Hepatocyte (in vitro differentiated cells): ENCODE results near the gene SMAD3. TPM values are rescaled to one million over a fixed set of nuclear protein-coding genes. Genes with fewer than 3 reads are reported as not detected.

Source experiments
- DNase-seq: peaks from one replicate; pipeline ENCODE4 v3.0.0-alpha.2; 2016; ENCODE audit warnings: low spot score
- H2AFZ ChIP-seq: fragments of 200-600 bp; sonication (generic); 2 replicates; pipeline ENCODE4 v1.6.0; 2016; ENCODE audit warnings: antibody characterized with exemption, mild to moderate bottlenecking
- H3K27ac ChIP-seq: fragments of 200-600 bp; sonication (generic); 2 replicates; pipeline ENCODE4 v1.5.1; 2016; ENCODE audit warnings: mild to moderate bottlenecking
- H3K27me3 ChIP-seq: fragments of 200-600 bp; sonication (generic); 2 replicates; pipeline ENCODE4 v1.6.1; 2016
- H3K36me3 ChIP-seq: fragments of 200-600 bp; sonication (generic); replicated peaks from 2 replicates; pipeline ENCODE4 v1.5.1; 2016; ENCODE audit warnings: low read depth; ENCODE audit not compliant: insufficient read depth
- H3K4me1 ChIP-seq: fragments of 200-600 bp; sonication (generic); 2 replicates; pipeline ENCODE4 v1.5.1; 2016; ENCODE audit warnings: mild to moderate bottlenecking, moderate library complexity; ENCODE audit not compliant: insufficient read depth
- H3K4me2 ChIP-seq: fragments of 200-600 bp; sonication (generic); 2 replicates; pipeline ENCODE4 v1.6.0; 2016
- H3K4me3 ChIP-seq: fragments of 200-600 bp; sonication (generic); 2 replicates; pipeline ENCODE4 v1.5.1; 2016; ENCODE audit warnings: mild to moderate bottlenecking
- H3K79me2 ChIP-seq: fragments of 200-600 bp; sonication (generic); 2 replicates; pipeline ENCODE4 v1.6.0; 2017; ENCODE audit warnings: mild to moderate bottlenecking
- H3K9me2 ChIP-seq: fragments of 200-600 bp; sonication (generic); replicated peaks from 2 replicates; pipeline ENCODE4 v1.6.0; 2017; ENCODE audit warnings: mild to moderate bottlenecking; ENCODE audit not compliant: insufficient read depth
- H3K9me3 ChIP-seq: fragments of 200-600 bp; sonication (generic); 2 replicates; pipeline ENCODE4 v1.5.1; 2016; ENCODE audit warnings: low read depth, mild to moderate bottlenecking
- H4K20me1 ChIP-seq: fragments of 200-600 bp; sonication (generic); 2 replicates; pipeline ENCODE4 v1.6.0; 2016; ENCODE audit warnings: mild to moderate bottlenecking; ENCODE audit not compliant: insufficient read depth, poor library complexity, severe bottlenecking
- EZH2 ChIP-seq: fragments of 200-600 bp; sonication (generic); IDR thresholded peaks from 2 replicates; pipeline ENCODE4 v1.6.1; 2016; ENCODE audit warnings: antibody characterized with exemption, mild to moderate bottlenecking, borderline replicate concordance
- EZH2phosphoT487 ChIP-seq: fragments of 200-600 bp; sonication (generic); IDR thresholded peaks from one replicate; pipeline ENCODE4 v1.6.1; 2018; ENCODE audit warnings: antibody characterized with exemption, mild to moderate bottlenecking, low read depth, moderate library complexity; ENCODE audit not compliant: unreplicated experiment, severe bottlenecking
- WGBS: methylation state at CpG from one replicate; pipeline ENCODE4 v1.1.6; 2016; ENCODE audit warnings: low lambda C conversion rate; ENCODE audit errors: missing lambda C conversion rate; 5-methylcytosine and 5-hydroxymethylcytosine counted together
- polyA plus RNA-seq: library from polyadenylated mRNA; unstranded; fragments of >200 nt; fragmentation: Nextera tagmentation; extraction: Ambion mirVana; gene quantifications from 2 replicates; pipeline ENCODE4 v1.2.1, GENCODE V29; 2016
- total RNA-seq: library from RNA; depleted of rRNA; stranded (reverse); fragments of >200 nt; gene quantifications from 2 replicates; pipeline ENCODE4 v1.2.3, GENCODE V29; 2014
- TF ChIP-seq, protein P1 (sequence below): fragments of 200-600 bp; sonication (generic); IDR thresholded peaks from 2 replicates; pipeline ENCODE4 v1.5.1; 2016; ENCODE audit warnings: antibody characterized with exemption, mild to moderate bottlenecking; ENCODE audit not compliant: poor library complexity

SMAD3 gene
- total and polyA plus RNA-seq, 2 experiments from 2014 or later = 24.7 to 32.2 TPM

GRCh38 chr15:67156426-67156825 is 91.0 kb downstream of the SMAD3 start:
- H4K20me1 ChIP-seq = peaks cover 16% of the 10 kb centered on the region
- H3K36me3 ChIP-seq = no peaks in the 10 kb centered on the region
- no peak overlapping the region for H3K4me2 ChIP-seq
- TF ChIP-seq EZH2phosphoT487 (no peak), EZH2 (no peak)
- TF ChIP-seq, protein P1, sequence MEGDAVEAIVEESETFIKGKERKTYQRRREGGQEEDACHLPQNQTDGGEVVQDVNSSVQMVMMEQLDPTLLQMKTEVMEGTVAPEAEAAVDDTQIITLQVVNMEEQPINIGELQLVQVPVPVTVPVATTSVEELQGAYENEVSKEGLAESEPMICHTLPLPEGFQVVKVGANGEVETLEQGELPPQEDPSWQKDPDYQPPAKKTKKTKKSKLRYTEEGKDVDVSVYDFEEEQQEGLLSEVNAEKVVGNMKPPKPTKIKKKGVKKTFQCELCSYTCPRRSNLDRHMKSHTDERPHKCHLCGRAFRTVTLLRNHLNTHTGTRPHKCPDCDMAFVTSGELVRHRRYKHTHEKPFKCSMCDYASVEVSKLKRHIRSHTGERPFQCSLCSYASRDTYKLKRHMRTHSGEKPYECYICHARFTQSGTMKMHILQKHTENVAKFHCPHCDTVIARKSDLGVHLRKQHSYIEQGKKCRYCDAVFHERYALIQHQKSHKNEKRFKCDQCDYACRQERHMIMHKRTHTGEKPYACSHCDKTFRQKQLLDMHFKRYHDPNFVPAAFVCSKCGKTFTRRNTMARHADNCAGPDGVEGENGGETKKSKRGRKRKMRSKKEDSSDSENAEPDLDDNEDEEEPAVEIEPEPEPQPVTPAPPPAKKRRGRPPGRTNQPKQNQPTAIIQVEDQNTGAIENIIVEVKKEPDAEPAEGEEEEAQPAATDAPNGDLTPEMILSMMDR = no peak
- no peaks in the 10 kb centered on the region for H3K9me2 ChIP-seq
- H3K79me2 ChIP-seq = peaks cover 98% of the 10 kb centered on the region
- WGBS = 100% methylated on average over 2 of the region's 2 CpGs
- no peaks in the 10 kb centered on the region for H3K27me3 ChIP-seq
- H3K27ac ChIP-seq = no peak overlapping the region
- no peak for DNase-seq
- H2AFZ ChIP-seq = no peak overlapping the region
- no peaks in the 10 kb centered on the region for H3K9me3 ChIP-seq
- H3K4me3 ChIP-seq = no peak overlapping the region
- H3K4me1 ChIP-seq = peaks cover under 1% of the 10 kb centered on the region

GRCh38 chr15:67156834-67157233 is 91.4 kb downstream of the SMAD3 start:
- H3K4me1 ChIP-seq = peaks cover 4% of the 10 kb centered on the region
- no peak overlapping the region for H3K4me3 ChIP-seq
- DNase-seq = no peak
- H3K4me2 ChIP-seq = no peak overlapping the region
- 95% methylated on average over 3 of the region's 3 CpGs for WGBS
- no peaks in the 10 kb centered on the region for H3K36me3 ChIP-seq
- H4K20me1 ChIP-seq = peaks cover 16% of the 10 kb centered on the region
- H3K9me3 ChIP-seq = no peaks in the 10 kb centered on the region
- peaks cover 98% of the 10 kb centered on the region for H3K79me2 ChIP-seq
- no peaks in the 10 kb centered on the region for H3K27me3 ChIP-seq
- H3K9me2 ChIP-seq = no peaks in the 10 kb centered on the region
- H2AFZ ChIP-seq = no peak overlapping the region
- no peak for TF ChIP-seq EZH2phosphoT487
- TF ChIP-seq, protein P1 = no peak
- no peak for TF ChIP-seq EZH2
- H3K27ac ChIP-seq = no peak overlapping the region

DNA sequence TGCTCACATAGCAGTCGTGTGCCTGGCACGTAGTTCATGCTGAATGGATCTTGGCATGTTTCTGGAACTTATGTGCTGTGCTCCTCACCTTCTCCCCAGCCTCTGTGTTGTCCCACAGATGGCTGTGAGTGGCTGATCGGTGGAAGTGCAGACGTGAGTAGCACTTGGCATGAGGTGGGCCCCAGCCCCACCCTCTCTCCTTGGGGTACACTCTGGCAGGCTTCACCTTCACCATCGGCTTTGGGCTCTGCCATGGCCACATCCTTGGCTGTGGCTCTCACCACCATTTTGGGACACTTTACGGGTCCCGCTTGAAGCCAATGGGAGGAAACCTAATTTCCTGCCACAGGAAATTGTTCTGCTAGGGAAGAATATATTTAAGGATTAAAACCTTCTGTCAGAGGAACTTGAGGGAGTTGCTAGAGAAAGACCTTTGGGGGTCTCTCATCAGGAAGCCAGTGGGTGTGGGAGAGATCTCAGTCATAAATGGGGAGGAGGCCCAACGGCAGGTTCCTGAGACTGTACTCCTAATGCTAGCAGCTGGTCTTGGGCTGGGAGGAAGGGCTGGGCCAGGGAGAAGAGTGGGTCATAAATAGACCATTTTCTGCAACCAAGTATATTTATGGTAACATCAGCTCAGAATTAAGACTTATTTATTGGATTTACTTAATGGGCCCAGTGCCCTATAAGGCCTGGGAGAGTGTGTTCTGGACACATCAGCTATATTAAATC is 92.3 kb downstream of the SMAD3 start:
- 91% methylated on average over 8 of the region's 8 CpGs for WGBS
- Histone ChIP-seq H3K9me3 (no peaks in the 10 kb centered on the region), H3K9me2 (no peaks in the 10 kb centered on the region), H3K36me3 (no peaks in the 10 kb centered on the region), H4K20me1 (peaks cover 18% of the 10 kb centered on the region), H3K4me1 (peaks cover 4% of the 10 kb centered on the region), H3K4me2 (no peak overlapping the region), H3K27me3 (no peaks in the 10 kb centered on the region), H2AFZ (no peak overlapping the region), H3K4me3 (no peak overlapping the region), H3K79me2 (peaks cover 98% of the 10 kb centered on the region), H3K27ac (no peak overlapping the region)
- TF ChIP-seq EZH2 (no peak), EZH2phosphoT487 (no peak)
- TF ChIP-seq, protein P1 = no peak
- DNase-seq = no peak
